Spinal cord (tissue), 10 donors: ENCODE data around the gene FTO. TPM values are rescaled to one million over a fixed set of nuclear protein-coding genes. Genes with fewer than 3 reads are reported as not detected.
A peak's percentile ranks its signal among the peaks of the same experiment; 100 is the strongest.

Experiments
- DNase-seq, 6 donors: peaks; one replicate each; pipeline versions ENCODE4 v3.0.0 to v3.0.0-alpha.2; 2013 to 2015; ENCODE audit warnings: low spot score in 6 of 6, low read depth in 4 of 6
- H3K27ac ChIP-seq: one replicate; pipeline ENCODE4 v1.5.1; 2013; ENCODE audit warnings: low read depth, low read length, control low read depth
- H3K27me3 ChIP-seq: one replicate; pipeline ENCODE4 v1.6.1; 2013; ENCODE audit warnings: low read length; ENCODE audit not compliant: control insufficient read depth, insufficient read depth
- H3K36me3 ChIP-seq: one replicate; pipeline ENCODE4 v1.6.1; 2013; ENCODE audit warnings: low read length; ENCODE audit not compliant: control insufficient read depth, insufficient read depth
- H3K4me1 ChIP-seq: one replicate; pipeline ENCODE4 v1.6.1; 2013; ENCODE audit warnings: low read length; ENCODE audit not compliant: control insufficient read depth, insufficient read depth
- H3K4me3 ChIP-seq: one replicate; pipeline ENCODE4 v1.5.1; 2013; ENCODE audit warnings: low read depth, low read length, control low read depth
- H3K9me3 ChIP-seq: one replicate; pipeline ENCODE4 v1.6.1; 2013; ENCODE audit warnings: low read length; ENCODE audit not compliant: control insufficient read depth, insufficient read depth
- WGBS: methylation state at CpG from one replicate; pipeline ENCODE4 v1.1.5; 2013; ENCODE audit warnings: missing lambda C conversion rate; ENCODE audit not compliant: insufficient coverage; 5-methylcytosine and 5-hydroxymethylcytosine counted together
- polyA plus RNA-seq, 2 donors: library from polyadenylated mRNA; unstranded; fragments of 120-200 nt; gene quantifications; one replicate each; pipeline ENCODE4 v1.2.1, GENCODE V29; 2013; ENCODE audit not compliant: insufficient read length in 2 of 2
- total RNA-seq, 2 donors: library from RNA; depleted of rRNA in 1 of 2; stranded (reverse); fragments of 120-200 nt in 1 of 2; fragments of >200 nt in 1 of 2; gene quantifications; one replicate each; pipeline versions ENCODE4 v1.2.3 to v1.2.4, GENCODE V29; 2013 to 2014
- donor health status: healthy.

FTO gene
- total and polyA plus RNA-seq, 4 donors, result 129 to 183 (median 140) TPM

GRCh38 chr16:53952215-53953208, 248.6 kb downstream of the FTO start:
- 100% methylated on average over 2 of the region's 7 CpGs for WGBS
- Histone ChIP-seq H3K9me3 (no peaks in the 10 kb centered on the region), H3K36me3 (no peaks in the 10 kb centered on the region), H3K4me3 (no peak overlapping the region), H3K4me1 (no peaks in the 10 kb centered on the region), H3K27ac (no peak overlapping the region), H3K27me3 (no peaks in the 10 kb centered on the region)
- DNase-seq, result no peak

DNA sequence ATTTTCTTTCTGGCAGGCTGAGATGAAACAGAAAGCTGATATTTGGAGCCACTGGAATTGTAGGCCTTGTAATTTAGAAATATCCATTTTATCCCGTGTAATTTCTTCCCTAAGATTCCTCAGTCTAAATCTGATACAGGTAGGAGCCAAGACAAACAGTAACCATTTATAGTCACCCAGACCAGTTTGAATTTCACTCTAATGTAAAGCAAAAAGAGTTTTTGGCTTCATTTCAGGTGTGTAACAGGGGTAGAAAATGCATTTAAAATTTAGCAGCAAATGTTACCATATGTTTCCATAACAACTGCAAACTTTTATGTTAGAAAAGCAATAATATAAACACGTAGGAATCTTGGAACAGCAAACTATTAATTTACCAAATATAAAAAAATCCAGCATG, 249.4 kb downstream of the FTO start:
- Histone ChIP-seq H3K36me3 (no peaks in the 10 kb centered on the region), H3K9me3 (no peaks in the 10 kb centered on the region), H3K27me3 (no peaks in the 10 kb centered on the region), H3K4me1 (peaks cover 3% of the 10 kb centered on the region), H3K27ac (no peak overlapping the region), H3K4me3 (no peak overlapping the region)
- whole genome bisulfite sequencing, result no CpG with 5 or more reads among the region's 2 CpGs
- DNase-seq, result peak in 1 of 6 donors; percentile 43

DNA sequence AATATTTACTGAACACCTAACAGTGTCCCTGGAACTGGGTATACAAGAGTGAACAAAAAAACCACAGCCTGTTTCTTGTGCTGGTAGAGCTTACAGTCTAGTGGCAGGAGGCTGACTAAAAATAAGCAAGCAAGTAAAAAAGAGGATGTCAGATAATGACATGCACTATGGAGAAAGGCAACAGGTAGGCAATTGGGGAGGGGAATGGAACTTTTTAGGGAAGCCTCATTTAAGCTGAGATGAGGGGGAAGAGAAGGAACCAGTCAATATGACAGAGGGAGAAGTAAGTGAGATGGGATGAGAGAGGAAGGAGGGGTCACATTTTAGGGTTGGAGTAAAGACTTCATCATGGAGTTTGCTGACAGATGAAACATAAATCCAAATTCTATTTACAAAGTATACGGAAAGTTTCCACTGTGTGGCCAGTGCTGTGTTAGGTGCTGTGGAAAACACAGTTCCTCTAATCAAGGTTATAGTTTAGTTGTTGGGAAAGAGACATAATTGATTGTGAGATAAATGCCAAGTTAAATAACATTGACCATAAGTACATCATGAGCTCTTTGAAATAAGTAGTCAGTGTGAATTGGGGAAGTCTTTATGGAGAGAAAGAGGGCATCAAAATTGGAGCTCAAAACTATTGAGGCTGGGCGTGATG, 251.4 kb downstream of the FTO start:
- Histone ChIP-seq H3K4me3 (no peak overlapping the region), H3K9me3 (no peaks in the 10 kb centered on the region), H3K36me3 (no peaks in the 10 kb centered on the region), H3K27ac (no peak overlapping the region), H3K4me1 (peaks cover 7% of the 10 kb centered on the region), H3K27me3 (no peaks in the 10 kb centered on the region)
- WGBS, result no CpG with 5 or more reads among the region's 2 CpGs
- DNase-seq, result no peak

GRCh38 chr16:53958341-53958880, 254.5 kb downstream of the FTO start:
- H3K27me3 ChIP-seq, result no peaks in the 10 kb centered on the region
- H3K4me1 ChIP-seq, result peaks cover 7% of the 10 kb centered on the region
- peak in 3 of 6 donors; percentile 27 to 63 (median 28) for DNase-seq
- no peaks in the 10 kb centered on the region for H3K36me3 ChIP-seq
- H3K27ac ChIP-seq, result no peak overlapping the region
- 28% methylated on average over 7 of the region's 10 CpGs for WGBS
- H3K9me3 ChIP-seq, result no peaks in the 10 kb centered on the region
- H3K4me3 ChIP-seq, result no peak overlapping the region

- H3K4me1 ChIP-seq, result peaks cover 7% of the 10 kb centered on the region
- H3K4me3 ChIP-seq, result no peak overlapping the region
- H3K9me3 ChIP-seq, result no peaks in the 10 kb centered on the region
- no peaks in the 10 kb centered on the region for H3K27me3 ChIP-seq
- DNase-seq, result no peak
- 100% methylated on average over 1 of the region's 7 CpGs for WGBS
- no peak overlapping the region for H3K27ac ChIP-seq
- H3K36me3 ChIP-seq, result no peaks in the 10 kb centered on the region
Observed at GRCh38 chr16:53960050-53960812, 256.3 kb downstream of the FTO start.

DNA sequence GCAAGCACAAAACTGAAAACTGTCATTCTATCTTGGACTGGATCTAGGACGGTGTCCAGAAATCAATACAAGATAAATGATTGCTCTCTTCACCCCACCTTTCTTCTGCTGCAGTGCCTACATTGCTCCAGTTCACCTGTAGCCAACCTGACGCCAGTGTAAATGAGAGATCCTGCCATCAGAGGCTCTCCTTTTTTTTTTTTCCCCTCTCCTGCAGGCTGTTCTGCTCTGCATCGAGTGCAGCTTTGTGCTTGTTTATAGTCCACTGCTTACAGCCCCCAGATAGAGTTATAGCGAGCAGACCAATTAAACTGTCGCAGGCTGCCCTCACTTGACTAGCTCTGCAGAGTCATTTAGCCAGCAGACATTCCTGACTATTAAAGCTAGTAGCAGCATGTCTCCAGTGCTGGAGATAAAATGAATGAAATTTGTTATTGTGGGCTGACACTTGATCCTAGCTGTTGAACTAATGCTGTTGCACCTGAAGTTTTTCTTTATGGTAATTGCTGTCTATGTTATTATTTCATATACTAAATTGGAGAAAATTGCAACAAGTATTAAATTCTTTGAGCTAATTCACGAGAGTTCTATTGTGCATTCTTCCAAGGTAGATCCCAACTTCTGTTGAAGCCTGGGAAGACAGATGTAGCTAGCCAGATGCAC, 257.1 kb downstream of the FTO start:
- 47% methylated on average over 2 of the region's 6 CpGs for WGBS
- peaks cover 7% of the 10 kb centered on the region for H3K4me1 ChIP-seq
- H3K27ac ChIP-seq, result no peak overlapping the region
- H3K9me3 ChIP-seq, result no peaks in the 10 kb centered on the region
- no peak overlapping the region for H3K4me3 ChIP-seq
- H3K36me3 ChIP-seq, result no peaks in the 10 kb centered on the region
- DNase-seq, result peak in 2 of 6 donors; percentile 38 to 88
- no peaks in the 10 kb centered on the region for H3K27me3 ChIP-seq

GRCh38 chr16:53962041-53962440, 258.1 kb downstream of the FTO start:
- no peak for DNase-seq
- no peak overlapping the region for H3K4me3 ChIP-seq
- H3K4me1 ChIP-seq, result peaks cover 7% of the 10 kb centered on the region
- H3K27me3 ChIP-seq, result no peaks in the 10 kb centered on the region
- H3K36me3 ChIP-seq, result no peaks in the 10 kb centered on the region
- H3K9me3 ChIP-seq, result no peaks in the 10 kb centered on the region
- WGBS, result 80% methylated on average over 1 of the region's 2 CpGs
- no peak overlapping the region for H3K27ac ChIP-seq

- Histone ChIP-seq H3K4me3 (no peak overlapping the region), H3K27ac (no peak overlapping the region), H3K27me3 (no peaks in the 10 kb centered on the region), H3K9me3 (no peaks in the 10 kb centered on the region), H3K4me1 (no peaks in the 10 kb centered on the region), H3K36me3 (no peaks in the 10 kb centered on the region)
- no peak for DNase-seq
Observed at GRCh38 chr16:53964145-53964790, 260.3 kb downstream of the FTO start.
